ENCODE measurements around the gene ANKRD2. TPM values are rescaled to one million over a fixed set of nuclear protein-coding genes. Genes with fewer than 3 reads are reported as not detected.

The ANKRD2 gene
- total and polyA plus RNA-seq, 2 donors (not counting 3 experiments of a cell fraction or from before 2014, with no cell fraction given) = 1.6 to 1.8 TPM

DNA sequence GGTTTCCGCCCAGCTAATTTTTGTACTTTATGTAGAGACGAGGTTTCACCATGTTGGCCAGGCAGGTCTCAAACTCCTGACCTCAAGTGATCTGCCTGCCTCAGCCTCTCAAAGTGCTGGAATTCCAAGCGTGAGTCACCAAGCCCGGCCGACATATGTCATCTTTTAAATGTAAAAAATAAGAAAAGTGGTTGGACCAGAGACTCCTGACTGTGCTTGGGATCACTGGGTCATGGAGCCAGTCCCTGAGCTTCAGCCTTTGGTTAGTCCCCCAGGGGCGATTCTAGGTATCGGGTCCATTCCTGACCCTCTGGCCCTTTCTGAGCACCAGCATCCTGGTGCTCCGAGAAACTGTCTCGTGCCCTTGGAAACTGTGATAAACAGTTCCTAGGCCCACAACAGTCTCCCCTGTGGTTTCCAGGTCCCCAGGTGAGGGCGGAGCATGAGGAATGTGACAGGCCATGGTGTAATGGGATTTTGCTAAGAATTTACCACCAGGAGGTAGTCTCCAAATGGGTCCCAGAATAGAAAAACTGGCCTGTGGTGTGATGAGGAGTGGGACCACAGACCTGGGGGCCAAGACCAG lies 41.1 kb upstream of the ANKRD2 start:
- BruUV-seq (replicated peaks) = no TSS peak
- Histone ChIP-seq H3K9ac (replicated peaks; ENCODE audit: extremely low read depth, insufficient read depth, low read length) (no peak overlapping the region), H4K20me1 (replicated peaks; ENCODE audit: control insufficient read depth, extremely low read depth, insufficient read depth, low read length) (no peaks in the 10 kb centered on the region), H3K4me3 (replicated peaks in 1 of 3; ENCODE audit: insufficient read depth in 1 of 3, low read depth in 1 of 3, low read length in 3 of 3) (no peak overlapping the region), H3K36me3 (ENCODE audit: control insufficient read depth in 2 of 2, extremely low read depth in 1 of 2, insufficient read depth in 2 of 2, low read length in 2 of 2) (peaks cover 0 to 2% of the 10 kb centered on the region in 2 experiments), H3K4me1 (ENCODE audit: control insufficient read depth, extremely low read depth, insufficient read depth, low read length) (no peaks in the 10 kb centered on the region), H3K27me3 (ENCODE audit: control insufficient read depth in 2 of 2, insufficient read depth in 2 of 2, low read length in 2 of 2) (no peaks in the 10 kb centered on the region), H3K9me1 (replicated peaks; ENCODE audit: control insufficient read depth, extremely low read depth, insufficient read depth, low read length) (no peaks in the 10 kb centered on the region), H3K9me3 (replicated peaks; ENCODE audit: control insufficient read depth, insufficient read depth, low read length) (no peaks in the 10 kb centered on the region), H3K4me2 (ENCODE audit: insufficient read depth, low read length) (no peak overlapping the region), H3K27ac (ENCODE audit: insufficient read depth, low read depth, low read length) (no peak overlapping the region), H2AFZ (ENCODE audit: low read depth, low read length) (no peak overlapping the region), H3K79me2 (ENCODE audit: control insufficient read depth, insufficient read depth, low read length) (peaks cover 2% of the 10 kb centered on the region)
- POLR2A ChIA-PET = no interaction called here
- intact Hi-C loops (cut with micrococcal nuclease) = no loop called here
- CTCF ChIA-PET = no interaction called here
- dilution Hi-C loops (cut with MboI; ENCODE audit: extremely low pct_ligation_motif_present, low sequenced_read_pairs) = no loop called here
- TF ChIP-seq GATA2 (IDR thresholded peaks at IDR 0.05; ENCODE audit: insufficient read depth, insufficient read length, low read depth, low read length) = no peak
- TF ChIP-seq, protein P1, sequence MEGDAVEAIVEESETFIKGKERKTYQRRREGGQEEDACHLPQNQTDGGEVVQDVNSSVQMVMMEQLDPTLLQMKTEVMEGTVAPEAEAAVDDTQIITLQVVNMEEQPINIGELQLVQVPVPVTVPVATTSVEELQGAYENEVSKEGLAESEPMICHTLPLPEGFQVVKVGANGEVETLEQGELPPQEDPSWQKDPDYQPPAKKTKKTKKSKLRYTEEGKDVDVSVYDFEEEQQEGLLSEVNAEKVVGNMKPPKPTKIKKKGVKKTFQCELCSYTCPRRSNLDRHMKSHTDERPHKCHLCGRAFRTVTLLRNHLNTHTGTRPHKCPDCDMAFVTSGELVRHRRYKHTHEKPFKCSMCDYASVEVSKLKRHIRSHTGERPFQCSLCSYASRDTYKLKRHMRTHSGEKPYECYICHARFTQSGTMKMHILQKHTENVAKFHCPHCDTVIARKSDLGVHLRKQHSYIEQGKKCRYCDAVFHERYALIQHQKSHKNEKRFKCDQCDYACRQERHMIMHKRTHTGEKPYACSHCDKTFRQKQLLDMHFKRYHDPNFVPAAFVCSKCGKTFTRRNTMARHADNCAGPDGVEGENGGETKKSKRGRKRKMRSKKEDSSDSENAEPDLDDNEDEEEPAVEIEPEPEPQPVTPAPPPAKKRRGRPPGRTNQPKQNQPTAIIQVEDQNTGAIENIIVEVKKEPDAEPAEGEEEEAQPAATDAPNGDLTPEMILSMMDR (IDR thresholded peaks at IDR 0.05; ENCODE audit: extremely low read depth in 1 of 2, insufficient read depth in 1 of 2, low read depth in 1 of 2, low read length in 2 of 2) = no peak
- no peak for TF ChIP-seq POLR2AphosphoS5 (IDR thresholded peaks at IDR 0.05; ENCODE audit: insufficient read depth, low read depth, low read length)
- TF ChIP-seq POLR2A (IDR thresholded peaks at IDR 0.05; ENCODE audit: low read depth, low read length) = no peak
- no peak for TF ChIP-seq EZH2 (IDR thresholded peaks at IDR 0.05; ENCODE audit: borderline replicate concordance, low read depth, low read length, severe bottlenecking)
- FAIRE-seq (no peak), DNase-seq (ENCODE audit: low read depth, low spot score) (no peak)

All from endothelial cell of umbilical vein (primary cell).